Activated CD4-positive, alpha-beta T cell treated with anti-CD3 and anti-CD28 coated beads, Interleukin-2, amount 10 ng/mL, durations not matched to agents 7 days and 5 days (primary cell): ENCODE measurements around the gene MKLN1. TPM values are rescaled to one million over a fixed set of nuclear protein-coding genes. Genes with fewer than 3 reads are reported as not detected.

Experiments used
- CTCF ChIA-PET: fragments of 350-600 bp; sonication (Branson Sonifier 250); formaldehyde crosslinking; loops from one replicate; lab custom pipeline; 2021; ENCODE audit warnings: antibody characterized with exemption; lab: Charles Lee
- POLR2A ChIA-PET: fragments of 350-600 bp; sonication (Branson Sonifier 250); formaldehyde crosslinking; loops from one replicate; lab custom pipeline; 2021; ENCODE audit warnings: antibody characterized with exemption; lab: Charles Lee
- DNase-seq: peaks from one replicate; pipeline ENCODE4 v3.0.0-alpha.2; 2020
- H3K27ac Mint-ChIP-seq: one replicate; pipeline ENCODE4 v1.8.0; 2021; ENCODE audit warnings: mild to moderate bottlenecking, moderate library complexity, mixed read lengths
- H3K27me3 Mint-ChIP-seq: one replicate; pipeline ENCODE4 v1.8.0; 2021; ENCODE audit warnings: mixed read lengths
- H3K36me3 Mint-ChIP-seq: one replicate; pipeline ENCODE4 v1.8.0; 2021; ENCODE audit warnings: low read depth, mixed read lengths
- H3K4me1 Mint-ChIP-seq: one replicate; pipeline ENCODE4 v1.8.0; 2021; ENCODE audit warnings: mixed read lengths
- H3K4me3 Mint-ChIP-seq: one replicate; pipeline ENCODE4 v1.8.0; 2021; ENCODE audit warnings: mild to moderate bottlenecking, moderate library complexity, mixed read lengths
- H3K9me3 Mint-ChIP-seq: one replicate; pipeline ENCODE4 v1.8.0; 2021; ENCODE audit warnings: mixed read lengths
- total RNA-seq, 2 experiments: library from RNA; stranded (reverse); gene quantifications; one replicate each; pipeline ENCODE4 v1.2.3, GENCODE V29; 2021

MKLN1 gene
- total RNA-seq, 2 experiments from 2014 or later, result 36.8 to 40.1 TPM

GRCh38 chr7:131543298-131543697, 215.6 kb downstream of the MKLN1 start:
- H3K27me3 Mint-ChIP-seq, result no peaks in the 10 kb centered on the region
- no peaks in the 10 kb centered on the region for H3K36me3 Mint-ChIP-seq
- H3K4me1 Mint-ChIP-seq, result peaks cover 13% of the 10 kb centered on the region
- no peak for DNase-seq
- H3K4me3 Mint-ChIP-seq, result no peak overlapping the region
- no peak overlapping the region for H3K27ac Mint-ChIP-seq
- ChIA-PET POLR2A (no interaction called here), CTCF (interaction anchor here (1.4 kb wide), 1 partner anchor 8 kb away, joined by 3 read pairs; no protein-coding TSS in a partner anchor)
- H3K9me3 Mint-ChIP-seq, result no peaks in the 10 kb centered on the region

- POLR2A ChIA-PET, result no interaction called here
- Mint-ChIP-seq H3K27me3 (peaks cover 3% of the 10 kb centered on the region), H3K9me3 (no peaks in the 10 kb centered on the region), H3K36me3 (no peaks in the 10 kb centered on the region), H3K4me1 (peaks cover 13% of the 10 kb centered on the region), H3K4me3 (no peak overlapping the region), H3K27ac (no peak overlapping the region)
- CTCF ChIA-PET, result interaction anchor here (1.4 to 4.2 kb wide), 3 partner anchors 9 to 111 kb away, joined by 3 to 12 read pairs (median 5); no protein-coding TSS in a partner anchor
- no peak for DNase-seq
These were observed 216.3 kb downstream of the MKLN1 start for GRCh38 chr7:131544021-131544420.

GRCh38 chr7:131544449-131545301, 217.0 kb downstream of the MKLN1 start:
- Mint-ChIP-seq H3K9me3 (no peaks in the 10 kb centered on the region), H3K27me3 (peaks cover 4% of the 10 kb centered on the region), H3K27ac (no peak overlapping the region), H3K4me3 (no peak overlapping the region), H3K4me1 (peaks cover 13% of the 10 kb centered on the region), H3K36me3 (no peaks in the 10 kb centered on the region)
- DNase-seq, result no peak
- ChIA-PET CTCF (interaction anchor here (1.0 to 4.2 kb wide), 7 partner anchors 8 to 110 kb away, joined by 3 to 24 read pairs (median 5); no protein-coding TSS in a partner anchor), POLR2A (no interaction called here)

- Mint-ChIP-seq H3K9me3 (no peaks in the 10 kb centered on the region), H3K27ac (no peak overlapping the region), H3K4me1 (peaks cover 13% of the 10 kb centered on the region), H3K36me3 (no peaks in the 10 kb centered on the region), H3K4me3 (no peak overlapping the region), H3K27me3 (peaks cover 4% of the 10 kb centered on the region)
- DNase-seq, result no peak
- ChIA-PET POLR2A (no interaction called here), CTCF (interaction anchor here (0.6 to 4.2 kb wide), 9 partner anchors 10 to 120 kb away, joined by 3 to 24 read pairs (median 5); no protein-coding TSS in a partner anchor)
These were observed 218.4 kb downstream of the MKLN1 start for GRCh38 chr7:131546126-131546525.

Other genes starting within 250 kb of the MKLN1 start
- 1 to 10 TPM in 1 of 2 experiments, under 1 TPM in 1; 0.97 to 1.5 TPM for gene PODXL, start 228.8 kb downstream of the MKLN1 start, total RNA-seq